Ishikawa (cell line): Measurements from ENCODE around the gene PITPNC1.

ENCODE experiments used
- CEBPB ChIP-seq: IDR thresholded peaks from 2 replicates; pipeline ENCODE4 v1.6.1; 2012
- CREB1 ChIP-seq: IDR thresholded peaks from 2 replicates; pipeline ENCODE4 v1.6.1; 2012; ENCODE audit warnings: low read depth
- EGR1 ChIP-seq: IDR thresholded peaks from 2 replicates; pipeline ENCODE4 v1.6.1; 2012
- EP300 ChIP-seq: IDR thresholded peaks from 2 replicates; pipeline ENCODE4 v1.6.1; 2012; ENCODE audit warnings: borderline replicate concordance
- FOXM1 ChIP-seq: IDR thresholded peaks from 2 replicates; pipeline ENCODE4 v1.6.1; 2012; ENCODE audit warnings: low read depth, borderline replicate concordance
- MAX ChIP-seq: IDR thresholded peaks from 2 replicates; pipeline ENCODE4 v1.6.1; 2012
- NFIC ChIP-seq: IDR thresholded peaks from 2 replicates; pipeline ENCODE4 v1.6.1; 2012
- RAD21 ChIP-seq: IDR thresholded peaks from 2 replicates; pipeline ENCODE4 v1.6.1; 2012; ENCODE audit warnings: low read depth
- REST ChIP-seq: IDR thresholded peaks from 2 replicates; pipeline ENCODE4 v1.6.1; 2012; ENCODE audit warnings: low read depth, mild to moderate bottlenecking
- TAF1 ChIP-seq: IDR thresholded peaks from 2 replicates; pipeline ENCODE4 v1.6.1; 2012; ENCODE audit warnings: low read depth, mild to moderate bottlenecking
- TCF12 ChIP-seq: IDR thresholded peaks from 2 replicates; pipeline ENCODE4 v1.6.1; 2012; ENCODE audit warnings: low read depth
- TEAD4 ChIP-seq: IDR thresholded peaks from 2 replicates; pipeline ENCODE4 v1.6.1; 2012
- YY1 ChIP-seq: IDR thresholded peaks from 2 replicates; pipeline ENCODE4 v1.6.1; 2012; ENCODE audit warnings: low read depth
- ZBTB7A ChIP-seq: IDR thresholded peaks from 2 replicates; pipeline ENCODE4 v1.6.1; 2012; ENCODE audit warnings: low read depth
- TF ChIP-seq, protein P1 (sequence below): IDR thresholded peaks from 2 replicates; pipeline ENCODE4 v1.6.1; 2012

The PITPNC1 gene

GRCh38 chr17:67676305-67676704 is 299.2 kb downstream of the PITPNC1 start:
- TF ChIP-seq REST (no peak), MAX (no peak), TEAD4 (no peak), RAD21 (no peak), FOXM1 (no peak), TCF12 (no peak)

DNA sequence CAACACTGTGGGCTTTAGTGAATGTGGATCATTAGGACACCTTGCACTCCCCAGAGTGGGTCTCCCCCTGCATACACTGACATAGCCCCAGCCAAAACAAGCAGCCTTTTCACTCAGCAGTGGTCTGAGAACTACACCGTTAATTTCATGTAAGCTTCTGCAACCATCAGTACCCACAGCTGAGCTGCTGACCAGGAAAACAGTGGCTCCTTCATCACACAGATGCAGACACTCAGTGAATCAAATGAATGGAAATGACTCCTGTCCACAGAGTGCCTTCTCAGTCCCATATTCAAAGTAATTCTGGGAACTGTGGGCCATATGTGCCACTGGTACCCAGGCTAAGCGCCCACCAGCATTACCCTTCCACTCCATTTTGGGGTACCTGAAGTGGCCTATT is 301.3 kb downstream of the PITPNC1 start:
- TF ChIP-seq CEBPB = no peak
- TF ChIP-seq EGR1 = no peak
- no peak for TF ChIP-seq YY1
- TF ChIP-seq CREB1 = no peak
- TF ChIP-seq NFIC = no peak
- no peak for TF ChIP-seq REST
- no peak for TF ChIP-seq MAX
- TF ChIP-seq TEAD4 = no peak
- TF ChIP-seq TCF12 = no peak
- TF ChIP-seq FOXM1 = no peak

DNA sequence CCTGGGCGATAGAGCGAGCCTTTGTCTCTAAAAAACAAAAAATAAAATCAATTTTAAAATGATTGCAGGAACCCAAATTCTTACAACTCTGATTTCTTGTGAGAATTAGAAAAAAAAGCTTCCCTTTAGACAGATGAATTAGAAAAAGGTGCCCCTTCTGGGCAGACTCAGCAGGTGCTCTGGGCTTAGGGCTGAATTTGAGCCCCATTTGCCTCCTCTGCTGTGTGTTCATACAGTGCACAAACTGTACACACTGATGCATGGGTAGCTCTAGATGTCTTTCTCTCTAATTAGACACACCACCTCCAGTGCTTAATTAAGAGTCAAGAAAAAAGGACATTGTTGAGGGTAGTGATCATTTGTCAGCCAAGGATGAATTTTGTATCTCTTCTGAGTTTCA is 302.1 kb downstream of the PITPNC1 start:
- TF ChIP-seq NFIC = no peak
- no peak for TF ChIP-seq FOXM1
- TF ChIP-seq CREB1 = no peak
- no peak for TF ChIP-seq TCF12
- no peak for TF ChIP-seq MAX
- no peak for TF ChIP-seq REST
- TF ChIP-seq TEAD4 = no peak
- no peak for TF ChIP-seq CEBPB
- no peak for TF ChIP-seq TAF1
- no peak for TF ChIP-seq EGR1
- TF ChIP-seq RAD21 = no peak
- TF ChIP-seq EP300 = no peak
- no peak for TF ChIP-seq ZBTB7A
- no peak for TF ChIP-seq YY1
- TF ChIP-seq, protein P1, sequence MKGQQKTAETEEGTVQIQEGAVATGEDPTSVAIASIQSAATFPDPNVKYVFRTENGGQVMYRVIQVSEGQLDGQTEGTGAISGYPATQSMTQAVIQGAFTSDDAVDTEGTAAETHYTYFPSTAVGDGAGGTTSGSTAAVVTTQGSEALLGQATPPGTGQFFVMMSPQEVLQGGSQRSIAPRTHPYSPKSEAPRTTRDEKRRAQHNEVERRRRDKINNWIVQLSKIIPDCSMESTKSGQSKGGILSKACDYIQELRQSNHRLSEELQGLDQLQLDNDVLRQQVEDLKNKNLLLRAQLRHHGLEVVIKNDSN = no peak

DNA sequence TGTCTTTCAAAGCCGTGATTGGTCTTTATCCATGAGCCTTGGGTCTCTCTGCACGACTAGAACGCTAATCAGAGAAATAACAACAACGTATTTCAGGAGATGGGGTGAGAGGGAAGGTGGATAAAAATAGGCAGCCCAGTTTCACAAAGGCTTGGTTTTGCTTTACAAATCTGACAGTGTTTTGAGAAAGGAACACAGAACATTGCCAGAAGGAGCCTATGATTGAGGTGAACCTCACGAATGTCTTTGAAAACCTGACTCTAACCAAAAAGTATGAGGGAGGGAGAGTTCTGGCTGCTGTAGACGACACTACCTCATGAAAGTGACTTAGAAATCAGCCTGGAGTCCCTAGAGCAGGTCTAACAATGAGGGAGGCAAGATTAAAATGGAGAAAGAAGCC is 302.6 kb downstream of the PITPNC1 start:
- TF ChIP-seq ZBTB7A (no peak), TEAD4 (no peak), EP300 (no peak), CREB1 (no peak), FOXM1 (no peak), YY1 (no peak), MAX (no peak), TAF1 (no peak), TCF12 (no peak), CEBPB (no peak), REST (no peak), EGR1 (no peak), RAD21 (no peak), NFIC (no peak)
- TF ChIP-seq, protein P1 = no peak
